Cardiac ventricle fibroblast (primary cell): ENCODE results near the gene CA9. TPM values are rescaled to one million over a fixed set of nuclear protein-coding genes. Genes with fewer than 3 reads are reported as not detected.

Source experiments
- total RNA-seq: library from RNA; depleted of rRNA; stranded (reverse); fragments of >200 nt; gene quantifications from 2 replicates; pipeline ENCODE4 v1.2.3, GENCODE V29; 2015

Gene CA9
- 3.5 and 3.9 TPM in 2 replicates for total RNA-seq

GRCh38 chr9:35673132-35674024 is at the start of gene CA9:
TSS of gene CA9 (plus strand) at chr9:35673928. CDS start at chr9:35673960, 32 bp downstream.

GRCh38 chr9:35650341-35651158 is 23.2 kb upstream of the CA9 start, which contains the start of gene SIT1:
TSS of gene SIT1 (minus strand) at chr9:35650931. CDS start at chr9:35650853, 78 bp downstream.

GRCh38 chr9:35657546-35658136 is 16.1 kb upstream of the CA9 start, which contains the start of gene RMRP:
TSS of gene RMRP (minus strand) at chr9:35658019.

GRCh38 chr9:35658137-35658967 is 15.4 kb upstream of the CA9 start, which contains the start of gene CCDC107:
TSS of gene CCDC107 (plus strand) at chr9:35658292. CDS start at chr9:35658380, 88 bp downstream.

GRCh38 chr9:35664531-35665470 is 8.9 kb upstream of the CA9 start, which contains the start of gene ARHGEF39:
TSS of gene ARHGEF39 (minus strand) at chr9:35665195. CDS start at chr9:35665169, 26 bp downstream.

DNA sequence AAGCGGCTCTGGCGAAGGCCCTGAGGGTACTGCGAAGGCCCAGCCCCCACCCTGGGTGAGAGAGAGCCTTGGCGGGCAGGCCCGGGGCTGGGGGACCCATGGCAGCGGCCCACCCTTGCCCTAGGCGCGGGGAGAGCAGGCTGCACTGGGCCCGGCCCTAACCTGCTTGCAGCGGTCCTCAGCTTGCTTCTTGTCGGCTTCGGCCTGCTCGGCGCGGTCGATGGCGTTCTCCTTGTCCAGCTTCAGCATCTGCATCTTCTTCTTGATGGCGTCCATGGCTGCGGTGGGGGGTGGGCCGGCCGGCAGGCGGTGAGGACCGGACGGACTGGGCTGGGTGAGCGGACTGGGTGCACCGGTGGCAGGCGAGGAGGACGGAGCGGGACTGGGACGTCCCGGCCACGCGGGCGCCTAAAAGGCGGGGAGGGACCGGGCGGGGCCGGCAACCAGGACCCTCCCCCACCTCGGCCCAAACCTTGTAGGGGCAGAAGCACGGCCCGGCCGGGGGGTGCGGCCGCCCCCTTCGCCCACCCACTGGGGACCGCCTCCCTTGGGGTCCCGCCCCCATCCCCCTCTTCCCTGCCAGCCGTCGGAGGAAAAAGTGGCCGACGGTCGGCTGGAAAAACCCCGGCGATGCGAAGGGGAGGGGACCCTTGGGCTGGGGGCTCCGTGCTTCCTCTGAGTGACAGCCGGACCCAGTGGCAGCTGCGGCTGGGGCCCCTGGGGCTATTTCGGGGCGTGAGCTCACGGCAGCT is 16.0 kb downstream of the CA9 start, which contains the start of gene TPM2:
TSS of gene TPM2 (minus strand) at position 384 of the 752 bp plus-strand sequence. CDS start at position 276, 108 bp downstream.

Other genes starting within 250 kb of the CA9 start
- 15.7 and 17.8 TPM in 2 replicates for gene RUSC2, start 183.8 kb upstream of the CA9 start, total RNA-seq
- gene TESK1, start 68.7 kb upstream of the CA9 start, total RNA-seq = 17.8 and 21.0 TPM in 2 replicates
- 2.1 and 3.3 TPM in 2 replicates for gene CD72, start 55.5 kb upstream of the CA9 start, total RNA-seq
- gene SIT1, start 23.0 kb upstream of the CA9 start, total RNA-seq = not detected in 2 replicates
- 5,423 and 6,533 TPM in 2 replicates for gene RMRP, start 15.9 kb upstream of the CA9 start, total RNA-seq
- gene CCDC107, start 15.6 kb upstream of the CA9 start, total RNA-seq = 17.2 and 26.8 TPM in 2 replicates
- gene ARHGEF39, start 8.7 kb upstream of the CA9 start, total RNA-seq = 0.19 and 0.34 TPM in 2 replicates
- gene TPM2, start 16.0 kb downstream of the CA9 start, total RNA-seq = 721 and 812 TPM in 2 replicates
- gene TLN1, start 58.3 kb downstream of the CA9 start, total RNA-seq = 242 and 279 TPM in 2 replicates
- 51.6 and 54.9 TPM in 2 replicates for gene CREB3, start 58.7 kb downstream of the CA9 start, total RNA-seq
- gene GBA2, start 75.3 kb downstream of the CA9 start, total RNA-seq = 13.3 and 17.5 TPM in 2 replicates
- 13.4 and 16.3 TPM in 2 replicates for gene RGP1, start 75.4 kb downstream of the CA9 start, total RNA-seq
- not detected in 2 replicates for gene MSMP, start 80.3 kb downstream of the CA9 start, total RNA-seq
- gene NPR2, start 117.7 kb downstream of the CA9 start, total RNA-seq = 31.5 and 39.7 TPM in 2 replicates
- gene SPAG8, start 138.3 kb downstream of the CA9 start, total RNA-seq = 1.4 TPM in 1 of 2 replicates, not detected in the other
- gene HINT2, start 141.1 kb downstream of the CA9 start, total RNA-seq = 13.8 and 25.5 TPM in 2 replicates
- not detected in 2 replicates for gene FAM221B, start 154.8 kb downstream of the CA9 start, total RNA-seq
- 3.6 and 3.7 TPM in 2 replicates for gene TMEM8B, start 155.3 kb downstream of the CA9 start, total RNA-seq
- not detected in 2 replicates for gene OR13J1, start 196.5 kb downstream of the CA9 start, total RNA-seq
- gene HRCT1, start 232.3 kb downstream of the CA9 start, total RNA-seq = 2.4 and 2.6 TPM in 2 replicates
- gene SPAAR, start 235.6 kb downstream of the CA9 start, total RNA-seq = 1.2 and 2.5 TPM in 2 replicates